ENCODE data around the gene SPR. TPM values are rescaled to one million over a fixed set of nuclear protein-coding genes. Genes with fewer than 3 reads are reported as not detected.

SPR gene
- total and polyA plus RNA-seq, 2 of the 4 experiments (the other 2 are of a cell fraction), result 14.3 to 17.4 TPM

DNA sequence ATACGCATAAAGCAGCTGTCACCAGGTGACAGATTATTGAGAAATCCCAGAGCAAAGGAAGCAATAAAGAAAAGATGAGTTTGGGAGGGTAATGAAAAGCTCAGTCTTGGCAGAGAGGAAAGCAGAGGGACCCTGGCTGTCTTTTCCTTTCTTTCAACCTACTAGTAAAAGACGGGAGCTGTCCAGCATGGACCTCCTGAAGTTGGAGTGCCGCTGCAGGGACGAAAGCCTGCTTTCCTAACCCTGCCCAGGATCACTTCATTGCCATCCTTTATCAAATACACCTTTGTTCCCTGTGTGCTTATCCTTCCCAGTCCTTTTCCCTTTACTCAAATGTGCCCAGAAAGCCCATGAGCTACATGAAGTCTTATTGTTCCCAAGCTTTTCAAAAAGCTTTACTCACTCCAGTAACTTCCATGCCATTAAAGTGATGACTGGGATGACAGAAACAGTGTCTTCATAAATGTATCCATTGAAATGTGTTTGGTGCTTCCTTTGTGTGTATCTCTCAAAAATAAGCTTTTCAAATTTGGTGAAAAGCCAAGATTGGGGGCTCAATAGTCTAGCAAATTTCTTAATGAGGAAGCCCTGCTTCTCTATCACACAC is 3.7 kb upstream of the SPR start:
- Histone ChIP-seq H3K18ac (ENCODE audit: low read depth, low read length) (no peak overlapping the region), H4K20me1 (ENCODE audit: insufficient read depth, low read length) (peaks cover 6% of the 10 kb centered on the region), H3K36me3 (ENCODE audit: control insufficient read depth, insufficient read depth, low read length) (no peaks in the 10 kb centered on the region), H2AFZ (replicated peaks; ENCODE audit: low read length, poor library complexity) (no peak overlapping the region), H4K5ac (ENCODE audit: low read depth, low read length) (no peak overlapping the region), H3K4me2 (ENCODE audit: low read depth, low read length) (no peak overlapping the region), H3K56ac (ENCODE audit: extremely low read depth, insufficient read depth, low read length) (no peak overlapping the region), H3K4me1 (ENCODE audit: control insufficient read depth, insufficient read depth, low read length) (peaks cover 3% of the 10 kb centered on the region; the same call in 1 of the 2 replicates), H2BK20ac (ENCODE audit: low read depth, low read length) (no peak overlapping the region), H2AK9ac (replicated peaks; ENCODE audit: low read depth, low read length, poor library complexity) (no peak overlapping the region), H3K27me3 (ENCODE audit: control insufficient read depth, insufficient read depth, low read length) (peaks cover 3% of the 10 kb centered on the region), H2BK15ac (ENCODE audit: low read depth, low read length) (no peak overlapping the region), H3K14ac (replicated peaks; ENCODE audit: low read depth, low read length) (no peak overlapping the region), H2BK5ac (ENCODE audit: low read depth, low read length, poor library complexity, severe bottlenecking) (no peak overlapping the region), H3K4ac (ENCODE audit: low read depth, low read length) (no peak overlapping the region), H3K27ac (ENCODE audit: insufficient read depth, low read length) (no peak overlapping the region), H3K9me1 (ENCODE audit: insufficient read depth, low read length) (peaks cover 5% of the 10 kb centered on the region; the same call in 1 of the 2 replicates), H4K8ac (ENCODE audit: low read depth in 2 of 2, low read length in 2 of 2) (no peak overlapping the region), H3K79me1 (ENCODE audit: low read depth in 1 of 2, low read length in 2 of 2) (peaks cover 0 to 5% of the 10 kb centered on the region in 2 experiments; a peak in 1 of 4 replicates), H2AK5ac (ENCODE audit: low read depth, low read length) (no peak overlapping the region), H3K9ac (ENCODE audit: low read depth, low read length) (no peak overlapping the region), H4K91ac (ENCODE audit: insufficient read depth, low read depth, low read length) (no peak overlapping the region), H3K23ac (ENCODE audit: low read depth, low read length) (no peak overlapping the region), H3K9me3 (ENCODE audit: control insufficient read depth, insufficient read depth, low read length) (no peaks in the 10 kb centered on the region), H3K4me3 (ENCODE audit: insufficient read depth, low read depth, low read length) (no peak overlapping the region), H2BK120ac (ENCODE audit: low read depth, low read length) (no peak overlapping the region)
- DNase-seq, result peak; percentile 46
- TF ChIP-seq MXI1 (IDR thresholded peaks at IDR 0.05; ENCODE audit: borderline replicate concordance, low read depth, low read length) (no peak), POLR2A (IDR thresholded peaks at IDR 0.05; ENCODE audit: low read depth, low read length) (no peak), FOS (IDR thresholded peaks at IDR 0.05; ENCODE audit: low read depth, low read length) (no peak), CHD1 (IDR thresholded peaks at IDR 0.05; ENCODE audit: low read depth, low read length) (no peak), SMC3 (IDR thresholded peaks at IDR 0.05; ENCODE audit: low read depth, low read length) (no peak), RAD21 (IDR thresholded peaks at IDR 0.05; ENCODE audit: low read length) (no peak), CEBPB (IDR thresholded peaks at IDR 0.05; ENCODE audit: low read depth, low read length) (no peak), MAFK (IDR thresholded peaks at IDR 0.05; ENCODE audit: low read depth, low read length) (no peak), MAZ (IDR thresholded peaks at IDR 0.05; ENCODE audit: borderline replicate concordance, low read depth, low read length) (no peak), RCOR1 (IDR thresholded peaks at IDR 0.05; ENCODE audit: insufficient replicate concordance, low read length) (no peak)
- TF ChIP-seq, protein P1, sequence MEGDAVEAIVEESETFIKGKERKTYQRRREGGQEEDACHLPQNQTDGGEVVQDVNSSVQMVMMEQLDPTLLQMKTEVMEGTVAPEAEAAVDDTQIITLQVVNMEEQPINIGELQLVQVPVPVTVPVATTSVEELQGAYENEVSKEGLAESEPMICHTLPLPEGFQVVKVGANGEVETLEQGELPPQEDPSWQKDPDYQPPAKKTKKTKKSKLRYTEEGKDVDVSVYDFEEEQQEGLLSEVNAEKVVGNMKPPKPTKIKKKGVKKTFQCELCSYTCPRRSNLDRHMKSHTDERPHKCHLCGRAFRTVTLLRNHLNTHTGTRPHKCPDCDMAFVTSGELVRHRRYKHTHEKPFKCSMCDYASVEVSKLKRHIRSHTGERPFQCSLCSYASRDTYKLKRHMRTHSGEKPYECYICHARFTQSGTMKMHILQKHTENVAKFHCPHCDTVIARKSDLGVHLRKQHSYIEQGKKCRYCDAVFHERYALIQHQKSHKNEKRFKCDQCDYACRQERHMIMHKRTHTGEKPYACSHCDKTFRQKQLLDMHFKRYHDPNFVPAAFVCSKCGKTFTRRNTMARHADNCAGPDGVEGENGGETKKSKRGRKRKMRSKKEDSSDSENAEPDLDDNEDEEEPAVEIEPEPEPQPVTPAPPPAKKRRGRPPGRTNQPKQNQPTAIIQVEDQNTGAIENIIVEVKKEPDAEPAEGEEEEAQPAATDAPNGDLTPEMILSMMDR (conservative IDR thresholded peaks at IDR 0.05; ENCODE audit: low read depth, low read length), result no peak
- TF ChIP-seq, protein P2, sequence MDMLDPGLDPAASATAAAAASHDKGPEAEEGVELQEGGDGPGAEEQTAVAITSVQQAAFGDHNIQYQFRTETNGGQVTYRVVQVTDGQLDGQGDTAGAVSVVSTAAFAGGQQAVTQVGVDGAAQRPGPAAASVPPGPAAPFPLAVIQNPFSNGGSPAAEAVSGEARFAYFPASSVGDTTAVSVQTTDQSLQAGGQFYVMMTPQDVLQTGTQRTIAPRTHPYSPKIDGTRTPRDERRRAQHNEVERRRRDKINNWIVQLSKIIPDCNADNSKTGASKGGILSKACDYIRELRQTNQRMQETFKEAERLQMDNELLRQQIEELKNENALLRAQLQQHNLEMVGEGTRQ (IDR thresholded peaks at IDR 0.05; ENCODE audit: low read depth, low read length), result no peak
- in situ Hi-C loops (cut with MboI; ENCODE audit: low sequenced_read_pairs) (loop anchor here (25.0 kb wide), 1 partner anchor 1346 kb away; no protein-coding TSS in a partner anchor), dilution Hi-C loops (cut with HindIII; ENCODE audit: low sequenced_read_pairs, unreplicated experiment) (no loop called here), intact Hi-C loops (cut with micrococcal nuclease) (no loop called here)
- ATAC-seq (ENCODE audit: low read depth), result no peak
- BruUV-seq (replicated peaks), result no TSS peak
- WGBS, 2 experiments (ENCODE audit: extremely low coverage in 2 of 2, insufficient read length in 1 of 2), result 0% methylated on average over 3 of the region's 4 CpGs; no CpG with 5 or more reads in 1 of the 2 experiments
- ChIA-PET POLR2A (ENCODE audit: unreplicated experiment) (no interaction called here), CTCF (interaction anchor here (0.6 to 1.3 kb wide), 3 partner anchors 9 to 1336 kb away, joined by 3 to 4 read pairs (median 3); no protein-coding TSS in a partner anchor)
